Measurements from ENCODE around the gene POLL. TPM values are rescaled to one million over a fixed set of nuclear protein-coding genes. Genes with fewer than 3 reads are reported as not detected.

The POLL gene
- polyA plus RNA-seq, 1 experiment: 31.3 TPM

DNA sequence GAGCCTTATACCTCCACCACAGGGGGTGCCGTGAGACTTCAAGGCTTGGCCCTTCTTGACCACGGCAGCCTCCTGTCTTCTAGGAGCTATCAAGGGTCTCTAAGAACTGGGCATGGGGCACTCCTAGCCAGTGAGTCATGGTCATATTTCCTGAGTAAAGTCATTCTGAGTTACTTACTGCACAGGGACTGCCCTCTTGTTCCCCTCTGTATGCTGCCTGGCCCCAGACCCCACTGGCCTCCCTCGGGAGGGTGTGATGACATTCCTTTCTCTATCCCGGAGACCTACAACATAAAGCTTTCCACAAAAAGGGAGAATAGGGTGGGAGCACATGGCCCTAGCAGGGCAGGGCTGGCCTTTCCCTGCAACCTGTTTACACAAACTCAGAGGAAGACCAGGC lies 21.4 kb upstream of the POLL start:
- POLR2A ChIA-PET: no interaction called here
- H3K27me3 ChIP-seq (ENCODE audit: control insufficient read depth, insufficient read depth, low read length): no peaks in the 10 kb centered on the region
- DNase-seq (ENCODE audit: low read depth): no peak
- CTCF ChIA-PET: interaction anchor here (0.6 to 5.1 kb wide), 3 partner anchors 16 to 171 kb away, joined by 3 to 20 read pairs (median 5); no protein-coding TSS in a partner anchor
- H3K4me3 ChIP-seq (ENCODE audit: low read depth, low read length): no peak overlapping the region
- TF ChIP-seq, protein P1, sequence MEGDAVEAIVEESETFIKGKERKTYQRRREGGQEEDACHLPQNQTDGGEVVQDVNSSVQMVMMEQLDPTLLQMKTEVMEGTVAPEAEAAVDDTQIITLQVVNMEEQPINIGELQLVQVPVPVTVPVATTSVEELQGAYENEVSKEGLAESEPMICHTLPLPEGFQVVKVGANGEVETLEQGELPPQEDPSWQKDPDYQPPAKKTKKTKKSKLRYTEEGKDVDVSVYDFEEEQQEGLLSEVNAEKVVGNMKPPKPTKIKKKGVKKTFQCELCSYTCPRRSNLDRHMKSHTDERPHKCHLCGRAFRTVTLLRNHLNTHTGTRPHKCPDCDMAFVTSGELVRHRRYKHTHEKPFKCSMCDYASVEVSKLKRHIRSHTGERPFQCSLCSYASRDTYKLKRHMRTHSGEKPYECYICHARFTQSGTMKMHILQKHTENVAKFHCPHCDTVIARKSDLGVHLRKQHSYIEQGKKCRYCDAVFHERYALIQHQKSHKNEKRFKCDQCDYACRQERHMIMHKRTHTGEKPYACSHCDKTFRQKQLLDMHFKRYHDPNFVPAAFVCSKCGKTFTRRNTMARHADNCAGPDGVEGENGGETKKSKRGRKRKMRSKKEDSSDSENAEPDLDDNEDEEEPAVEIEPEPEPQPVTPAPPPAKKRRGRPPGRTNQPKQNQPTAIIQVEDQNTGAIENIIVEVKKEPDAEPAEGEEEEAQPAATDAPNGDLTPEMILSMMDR (IDR thresholded peaks at IDR 0.05; ENCODE audit: insufficient read depth, low read depth, low read length): no peak
- peaks cover 17% of the 10 kb centered on the region for H3K36me3 ChIP-seq (ENCODE audit: control insufficient read depth, insufficient read depth, low read length)

DNA sequence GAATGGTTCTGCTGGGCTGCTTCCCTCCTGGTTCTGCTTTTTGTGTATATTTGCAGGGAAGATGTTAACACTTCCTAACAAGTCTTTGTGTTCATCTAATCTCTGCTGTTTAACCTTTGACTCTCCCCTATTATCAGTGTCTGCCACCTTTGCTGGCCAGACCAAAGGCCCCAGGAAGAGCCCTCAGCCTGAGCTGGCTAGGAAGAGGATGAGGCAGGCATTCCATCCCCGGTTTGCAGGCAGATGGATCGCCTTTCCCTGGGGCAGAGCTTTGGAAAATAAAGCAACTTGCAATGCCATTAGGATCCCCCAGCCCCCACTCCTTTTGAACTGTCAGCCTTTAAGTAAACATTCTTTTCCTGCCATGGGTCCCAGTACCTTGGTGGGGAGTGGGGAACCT lies 19.1 kb upstream of the POLL start:
- Histone ChIP-seq H3K36me3 (ENCODE audit: control insufficient read depth, insufficient read depth, low read length) (peaks cover 17% of the 10 kb centered on the region), H3K27me3 (ENCODE audit: control insufficient read depth, insufficient read depth, low read length) (no peaks in the 10 kb centered on the region), H3K4me3 (ENCODE audit: low read depth, low read length) (no peak overlapping the region)
- ChIA-PET CTCF (interaction anchor here (0.7 to 1.7 kb wide), 2 partner anchors 32 to 174 kb away, joined by 3 to 6 read pairs; no protein-coding TSS in a partner anchor), POLR2A (no interaction called here)
- no peak for DNase-seq (ENCODE audit: low read depth)
- TF ChIP-seq, protein P1 (IDR thresholded peaks at IDR 0.05; ENCODE audit: insufficient read depth, low read depth, low read length): no peak

DNA sequence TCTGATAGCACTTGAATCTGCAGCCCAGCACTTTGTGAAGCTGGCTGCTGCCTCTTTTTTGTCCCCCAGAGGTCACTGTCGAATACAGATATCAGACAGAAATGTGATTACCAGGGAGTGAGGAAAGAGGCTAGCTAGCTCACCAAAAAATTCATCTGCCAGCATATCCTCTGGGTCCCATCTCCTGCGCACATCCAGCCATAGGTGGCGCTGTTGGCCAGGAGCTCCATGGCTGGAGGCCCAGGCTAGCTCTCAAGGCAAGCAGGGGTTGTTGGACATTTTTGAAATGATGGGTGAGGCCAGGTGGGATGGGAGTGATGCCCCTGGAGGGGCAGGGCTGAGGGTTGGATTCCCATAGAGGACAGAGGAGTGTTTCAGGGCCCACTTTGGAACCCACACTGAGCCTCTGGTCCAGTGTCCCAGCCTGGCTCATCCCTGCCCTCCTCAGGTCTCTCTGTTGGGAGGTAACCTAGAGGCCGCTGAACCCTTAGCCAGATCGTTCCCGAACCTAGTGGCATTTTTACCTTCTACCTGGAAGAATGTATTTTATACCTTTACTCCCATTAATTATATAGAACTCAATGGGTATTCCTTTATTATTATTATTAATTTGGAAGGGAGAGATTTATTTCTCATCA lies 14.8 kb upstream of the POLL start:
- no peak for DNase-seq (ENCODE audit: low read depth)
- TF ChIP-seq, protein P1 (IDR thresholded peaks at IDR 0.05; ENCODE audit: insufficient read depth, low read depth, low read length): peak; percentile 96
- POLR2A ChIA-PET: no interaction called here
- CTCF ChIA-PET: interaction anchor here (0.6 to 7.8 kb wide), 27 partner anchors 8 to 556 kb away, joined by 3 to 88 read pairs (median 4); partner anchors contain the start of genes DPCD, NPM3 and POLL
- Histone ChIP-seq H3K36me3 (ENCODE audit: control insufficient read depth, insufficient read depth, low read length) (peaks cover 6% of the 10 kb centered on the region), H3K27me3 (ENCODE audit: control insufficient read depth, insufficient read depth, low read length) (no peaks in the 10 kb centered on the region), H3K4me3 (ENCODE audit: low read depth, low read length) (no peak overlapping the region)

DNA sequence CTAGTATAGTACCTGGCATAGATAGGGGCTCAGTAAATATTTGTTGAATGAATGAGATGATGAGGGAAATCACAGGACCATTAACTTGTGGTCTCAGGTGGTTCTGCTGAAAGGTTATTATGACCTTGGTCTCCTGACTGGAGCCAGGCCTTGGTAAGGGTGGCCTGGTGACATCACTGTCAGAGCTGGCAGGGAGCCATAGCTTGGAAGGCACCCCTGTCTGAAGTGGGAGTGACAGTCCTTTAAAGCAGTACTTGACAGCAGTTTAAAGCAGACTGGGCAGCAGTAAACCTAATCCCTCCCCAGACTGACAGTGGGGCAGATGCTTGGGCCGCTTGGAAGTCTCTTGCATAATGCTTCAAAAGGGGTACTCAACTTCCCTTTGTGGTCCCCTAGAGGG lies 13.5 kb upstream of the POLL start:
- no peak for DNase-seq (ENCODE audit: low read depth)
- POLR2A ChIA-PET: no interaction called here
- Histone ChIP-seq H3K36me3 (ENCODE audit: control insufficient read depth, insufficient read depth, low read length) (peaks cover 3% of the 10 kb centered on the region), H3K4me3 (ENCODE audit: low read depth, low read length) (no peak overlapping the region), H3K27me3 (ENCODE audit: control insufficient read depth, insufficient read depth, low read length) (no peaks in the 10 kb centered on the region)
- TF ChIP-seq, protein P1 (IDR thresholded peaks at IDR 0.05; ENCODE audit: insufficient read depth, low read depth, low read length): no peak
- CTCF ChIA-PET: interaction anchor here (0.6 to 7.8 kb wide), 9 partner anchors 9 to 388 kb away, joined by 3 to 88 read pairs (median 7); partner anchors contain the start of gene NPM3

DNA sequence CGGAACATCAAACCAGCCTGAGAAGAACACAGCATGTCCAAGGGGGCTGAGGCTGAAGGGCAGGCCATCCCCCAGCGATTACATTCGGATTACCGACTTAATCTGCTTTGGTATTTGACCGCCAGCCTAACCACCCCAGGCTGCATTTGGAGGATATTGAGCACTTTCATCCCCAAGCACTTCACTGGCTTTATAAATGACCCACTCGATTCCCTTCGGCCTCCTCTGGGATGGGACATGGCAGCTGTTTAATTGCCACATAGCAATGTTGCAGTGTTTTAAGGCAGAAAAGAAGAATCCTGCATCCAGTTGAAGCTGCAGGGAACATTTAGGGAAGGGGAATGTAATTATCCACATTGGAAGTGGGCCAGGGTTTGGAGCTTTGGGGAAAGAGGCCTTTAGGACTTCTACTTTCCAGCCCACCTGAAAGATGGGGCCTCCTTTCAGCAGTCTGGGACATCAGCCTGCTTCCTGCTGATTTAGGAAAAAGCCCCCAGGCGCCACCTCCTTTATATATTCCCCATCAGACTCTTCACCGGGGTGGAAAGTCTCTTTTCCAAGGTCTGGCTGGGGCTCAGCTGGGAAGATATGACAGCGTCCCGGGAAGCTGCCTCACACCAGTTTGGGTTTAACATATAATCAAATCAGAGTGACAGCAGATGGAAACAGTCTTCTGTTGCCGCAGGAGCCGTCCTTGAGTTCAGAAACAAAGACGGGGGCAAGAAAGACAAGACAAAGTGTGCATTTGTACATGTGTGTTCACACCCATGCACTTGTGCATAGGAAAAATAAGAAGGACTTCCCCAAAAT lies 9.2 kb upstream of the POLL start:
- DNase-seq (ENCODE audit: low read depth): no peak
- CTCF ChIA-PET: interaction anchor here (0.7 to 7.8 kb wide), 4 partner anchors 9 to 185 kb away, joined by 3 to 88 read pairs (median 4); partner anchors contain the start of genes DPCD, NPM3 and POLL
- TF ChIP-seq, protein P1 (IDR thresholded peaks at IDR 0.05; ENCODE audit: insufficient read depth, low read depth, low read length): no peak
- H3K27me3 ChIP-seq (ENCODE audit: control insufficient read depth, insufficient read depth, low read length): no peaks in the 10 kb centered on the region
- H3K4me3 ChIP-seq (ENCODE audit: low read depth, low read length): no peak overlapping the region
- peaks cover 2% of the 10 kb centered on the region; the same call in 1 of the 2 replicates for H3K36me3 ChIP-seq (ENCODE audit: control insufficient read depth, insufficient read depth, low read length)
- POLR2A ChIA-PET: no interaction called here
